Gastrocnemius medialis (tissue), 4 donors: ENCODE measurements around the gene THSD4. TPM values are rescaled to one million over a fixed set of nuclear protein-coding genes. Genes with fewer than 3 reads are reported as not detected.

Experiments
- ATAC-seq, 2 donors: fragments of 150-250 bp; one replicate each; pipeline ENCODE4 v1.9.1; 2016
- DNase-seq, 2 donors: peaks; one replicate each; pipeline ENCODE4 v3.0.0-alpha.2; 2019
- H3K27ac ChIP-seq, 4 donors: fragments of 200-600 bp; sonication (generic); 1 replicate in 1 of 4; 2 replicates in 3 of 4; pipeline ENCODE4 v1.5.1; 2016 to 2018; ENCODE audit warnings: mild to moderate bottlenecking in 2 of 4, moderate library complexity in 1 of 4
- H3K27me3 ChIP-seq, 3 donors: fragments of 200-600 bp; sonication (generic) in 2 of 3; 1 replicate in 1 of 3; 2 replicates in 2 of 3; pipeline versions ENCODE4 v1.5.1 to v1.6.0; 2016 to 2019; ENCODE audit warnings: mild to moderate bottlenecking in 1 of 3, moderate library complexity in 1 of 3
- H3K36me3 ChIP-seq, 2 donors: fragments of 200-600 bp; sonication (generic) in 1 of 2; one replicate each; pipeline ENCODE4 v1.5.1; 2017 to 2018
- H3K4me1 ChIP-seq, 2 donors: fragments of 200-600 bp; sonication (generic) in 1 of 2; one replicate each; pipeline ENCODE4 v1.5.1; 2016 to 2017; ENCODE audit warnings: mild to moderate bottlenecking in 2 of 2
- H3K4me3 ChIP-seq, 4 donors: fragments of 200-600 bp; sonication (generic) in 3 of 4; 1 replicate in 1 of 4; 2 replicates in 3 of 4; pipeline ENCODE4 v1.5.1; 2016 to 2019; ENCODE audit warnings: mild to moderate bottlenecking in 2 of 4
- H3K9me3 ChIP-seq, 3 donors: fragments of 200-600 bp; sonication (generic) in 2 of 3; 1 replicate in 1 of 3; 2 replicates in 2 of 3; pipeline ENCODE4 v1.5.1; 2016 to 2019
- POLR2A ChIP-seq, 2 donors: fragments of 450-650 bp; IDR thresholded peaks; one replicate each; pipeline ENCODE4 v1.6.1; 2017; ENCODE audit warnings: antibody characterized with exemption in 2 of 2, mild to moderate bottlenecking in 2 of 2, moderate library complexity in 2 of 2
- in situ Hi-C, 4 donors: fragments of 200-750 bp; cut with MboI; loops; one replicate each; pipeline versions ENCODE4 v1.15.0 to v1.8.0; 2017; ENCODE audit warnings: low sequenced_read_pairs in 4 of 4
- intact Hi-C: fragments of 100-400 bp; cut with DNase I; formaldehyde crosslinking; loops from one replicate; pipeline ENCODE4 v1.15.1; 2023; ENCODE audit warnings: low total_unique reads
- total RNA-seq, 4 donors: library from RNA; depleted of rRNA; stranded (reverse); fragments of >200 nt; gene quantifications; one replicate each; pipeline versions ENCODE4 v1.1.0 to v1.2.3, GENCODE V29; 2016
- TF ChIP-seq, protein P1 (sequence below), 5 experiments: fragments of 450-650 bp in 3 of 5; fragments of 200-600 bp in 2 of 5; sonication (generic) in 2 of 5; IDR thresholded peaks in 4 of 5; conservative IDR thresholded peaks in 1 of 5; 1 replicate in 4 of 5; 2 replicates in 1 of 5; pipeline ENCODE4 v1.5.1; 2016 to 2019; ENCODE audit warnings: antibody characterized with exemption in 5 of 5, mild to moderate bottlenecking in 3 of 5, moderate library complexity in 3 of 5

The THSD4 gene
- total RNA-seq, 4 donors from 2014 or later = 0.35 to 3.1 (median 0.60) TPM

DNA sequence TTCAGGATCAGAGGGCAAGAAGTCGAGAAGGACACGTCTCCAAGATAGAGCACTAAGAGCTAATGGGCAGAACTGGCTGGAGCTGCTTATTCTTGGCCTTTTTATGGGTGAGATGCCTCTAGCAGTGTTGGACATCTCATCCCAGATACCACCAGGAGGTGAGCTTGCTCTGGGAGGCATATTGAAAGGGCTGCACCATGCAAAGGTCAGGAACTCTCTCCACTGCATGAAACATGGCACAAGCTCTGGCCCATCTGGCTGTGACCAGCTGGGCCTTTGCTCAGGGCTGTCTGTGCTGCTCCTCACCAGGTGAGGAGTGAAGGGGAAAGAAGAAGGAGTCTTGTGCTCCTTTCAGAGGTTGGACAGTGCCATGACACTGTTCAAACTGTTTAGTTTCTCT is 188.7 kb downstream of the THSD4 start:
- Histone ChIP-seq H3K4me3 (no peak overlapping the region), H3K36me3 (no peaks in the 10 kb centered on the region), H3K4me1 (no peaks in the 10 kb centered on the region), H3K27ac (no peak overlapping the region), H3K9me3 (no peaks in the 10 kb centered on the region), H3K27me3 (no peaks in the 10 kb centered on the region)
- DNase-seq (no peak), ATAC-seq (no peak)
- no peak for TF ChIP-seq POLR2A (IDR thresholded peaks at IDR 0.05)
- TF ChIP-seq, protein P1, sequence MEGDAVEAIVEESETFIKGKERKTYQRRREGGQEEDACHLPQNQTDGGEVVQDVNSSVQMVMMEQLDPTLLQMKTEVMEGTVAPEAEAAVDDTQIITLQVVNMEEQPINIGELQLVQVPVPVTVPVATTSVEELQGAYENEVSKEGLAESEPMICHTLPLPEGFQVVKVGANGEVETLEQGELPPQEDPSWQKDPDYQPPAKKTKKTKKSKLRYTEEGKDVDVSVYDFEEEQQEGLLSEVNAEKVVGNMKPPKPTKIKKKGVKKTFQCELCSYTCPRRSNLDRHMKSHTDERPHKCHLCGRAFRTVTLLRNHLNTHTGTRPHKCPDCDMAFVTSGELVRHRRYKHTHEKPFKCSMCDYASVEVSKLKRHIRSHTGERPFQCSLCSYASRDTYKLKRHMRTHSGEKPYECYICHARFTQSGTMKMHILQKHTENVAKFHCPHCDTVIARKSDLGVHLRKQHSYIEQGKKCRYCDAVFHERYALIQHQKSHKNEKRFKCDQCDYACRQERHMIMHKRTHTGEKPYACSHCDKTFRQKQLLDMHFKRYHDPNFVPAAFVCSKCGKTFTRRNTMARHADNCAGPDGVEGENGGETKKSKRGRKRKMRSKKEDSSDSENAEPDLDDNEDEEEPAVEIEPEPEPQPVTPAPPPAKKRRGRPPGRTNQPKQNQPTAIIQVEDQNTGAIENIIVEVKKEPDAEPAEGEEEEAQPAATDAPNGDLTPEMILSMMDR (IDR thresholded peaks at IDR 0.05 in 4 of 5, conservative IDR thresholded peaks at IDR 0.05 in 1 of 5) = no peak
- in situ Hi-C loops = no loop called here
- intact Hi-C loops = no loop called here

DNA sequence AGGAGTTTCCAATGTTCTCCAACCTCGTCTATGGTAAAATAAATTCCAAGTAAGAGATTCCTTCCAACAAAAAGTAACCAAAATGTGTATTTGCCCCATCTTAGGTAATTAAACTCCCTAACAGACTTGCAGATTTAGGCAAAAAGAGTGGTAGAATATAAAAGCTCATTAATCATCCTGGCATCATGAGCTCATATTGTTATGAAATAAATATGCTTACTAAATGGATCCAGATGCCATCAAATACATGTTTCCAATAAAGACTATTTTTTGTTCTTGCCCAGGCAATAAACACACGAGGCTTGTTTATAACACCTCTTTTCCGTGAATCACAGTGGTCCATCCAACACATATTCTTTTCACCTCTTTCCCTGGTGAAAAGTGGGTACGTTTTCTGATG is 189.4 kb downstream of the THSD4 start:
- intact Hi-C loops = no loop called here
- no peak for TF ChIP-seq POLR2A (IDR thresholded peaks at IDR 0.05)
- TF ChIP-seq, protein P1 (IDR thresholded peaks at IDR 0.05 in 4 of 5, conservative IDR thresholded peaks at IDR 0.05 in 1 of 5) = no peak
- H3K4me1 ChIP-seq = no peaks in the 10 kb centered on the region

DNA sequence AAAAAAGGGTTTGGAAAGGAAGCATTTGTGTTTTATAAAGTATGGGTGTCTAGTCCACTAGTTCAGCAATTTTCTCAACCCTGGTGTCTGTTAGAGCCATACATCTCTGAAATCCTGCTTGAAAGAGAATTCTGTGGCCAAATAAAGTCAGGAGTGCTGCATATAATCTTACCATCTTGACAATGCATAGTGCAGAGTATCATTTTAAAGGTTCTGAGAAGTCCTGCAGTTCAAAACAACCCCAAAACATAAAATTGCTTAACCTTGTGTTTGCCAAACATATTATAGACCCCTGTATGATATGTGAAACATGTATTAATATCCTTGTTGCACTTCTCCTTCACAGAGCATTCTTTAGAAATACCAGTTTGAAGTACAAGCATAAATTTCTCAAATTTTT is 191.3 kb downstream of the THSD4 start:
- H3K27ac ChIP-seq = no peak overlapping the region
- DNase-seq = no peak
- no peaks in the 10 kb centered on the region for H3K36me3 ChIP-seq
- TF ChIP-seq POLR2A (IDR thresholded peaks at IDR 0.05) = no peak
- TF ChIP-seq, protein P1 (IDR thresholded peaks at IDR 0.05 in 4 of 5, conservative IDR thresholded peaks at IDR 0.05 in 1 of 5) = no peak
- in situ Hi-C loops (no loop called here), intact Hi-C loops (no loop called here)
- no peaks in the 10 kb centered on the region for H3K4me1 ChIP-seq
- H3K9me3 ChIP-seq = no peaks in the 10 kb centered on the region
- H3K27me3 ChIP-seq = no peaks in the 10 kb centered on the region
- no peak overlapping the region for H3K4me3 ChIP-seq
- ATAC-seq = no peak

More for the DNA sequence above, 189.4 kb downstream of the THSD4 start:
- no peak for ATAC-seq
- no peaks in the 10 kb centered on the region for H3K36me3 ChIP-seq
- H3K9me3 ChIP-seq = no peaks in the 10 kb centered on the region
- H3K27ac ChIP-seq = no peak overlapping the region
- H3K4me3 ChIP-seq = no peak overlapping the region
- in situ Hi-C loops = no loop called here
- DNase-seq = no peak
- H3K27me3 ChIP-seq = no peaks in the 10 kb centered on the region

DNA sequence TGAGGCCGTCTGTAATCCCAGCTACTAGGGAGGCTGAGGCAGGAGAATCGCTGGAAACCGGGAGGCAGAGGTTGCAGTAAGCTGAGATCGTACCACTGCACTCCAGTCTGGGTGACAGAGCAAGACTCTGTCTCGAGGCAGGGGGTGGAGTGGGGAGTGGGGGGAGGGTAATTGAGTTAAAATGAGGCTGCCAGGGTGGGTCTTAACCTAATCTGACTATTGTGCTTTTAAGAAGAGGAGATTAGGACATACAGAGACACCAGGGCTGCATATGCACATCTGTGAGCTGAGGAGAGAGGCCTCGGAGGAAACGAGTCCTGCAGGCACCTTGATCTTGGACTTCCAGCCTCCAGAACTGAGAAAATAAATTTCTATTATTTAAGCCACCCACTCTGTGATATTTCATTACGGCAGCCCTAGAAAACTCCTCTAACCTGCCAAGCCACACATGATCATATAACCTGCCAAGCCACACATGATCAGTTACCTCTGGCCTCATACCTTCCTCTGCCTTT is 197.0 kb downstream of the THSD4 start:
- intact Hi-C loops = no loop called here
- no peaks in the 10 kb centered on the region for H3K27me3 ChIP-seq
- in situ Hi-C loops = no loop called here

More for the DNA sequence above, 197.0 kb downstream of the THSD4 start:
- Histone ChIP-seq H3K36me3 (no peaks in the 10 kb centered on the region), H3K4me1 (no peaks in the 10 kb centered on the region), H3K9me3 (no peaks in the 10 kb centered on the region), H3K27ac (no peak overlapping the region), H3K4me3 (no peak overlapping the region)
- no peak for ATAC-seq
- no peak for DNase-seq
- TF ChIP-seq POLR2A (IDR thresholded peaks at IDR 0.05) = no peak
- TF ChIP-seq, protein P1 (IDR thresholded peaks at IDR 0.05 in 4 of 5, conservative IDR thresholded peaks at IDR 0.05 in 1 of 5) = no peak
